ENCODE results near the gene NLRC5.
"Not testable (repeated sequence)": the region's sequence is repeated elsewhere in the genome, so short reads cannot be mapped to it uniquely, and the experiment has no call there.

The NLRC5 gene

GRCh38 chr16:57109259-57110105 lies 120.1 kb downstream of the NLRC5 start:
- DNase-seq = not testable (repeated sequence)

GRCh38 chr16:57110937-57111336 lies 121.6 kb downstream of the NLRC5 start:
- no peak for DNase-seq

DNA sequence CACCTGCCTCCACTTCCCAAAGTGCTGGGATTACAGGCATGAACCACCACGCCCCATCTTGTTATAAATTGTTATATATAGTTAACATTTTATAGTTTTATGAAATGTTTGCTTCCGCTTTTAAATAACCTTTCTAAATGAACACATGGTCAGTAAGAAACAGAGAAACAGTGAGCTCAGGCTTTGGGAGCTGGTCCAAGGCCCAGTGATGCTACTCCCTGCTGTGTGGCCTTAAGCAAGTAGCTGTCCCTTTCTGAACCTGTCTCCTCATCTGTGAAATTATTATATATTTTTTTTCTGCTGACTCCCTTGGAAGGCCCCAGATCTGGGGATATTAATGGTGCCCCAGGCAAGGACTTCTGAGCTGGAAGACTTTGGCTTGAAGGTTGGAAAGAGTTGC lies 122.1 kb downstream of the NLRC5 start:
- DNase-seq = no peak

DNA sequence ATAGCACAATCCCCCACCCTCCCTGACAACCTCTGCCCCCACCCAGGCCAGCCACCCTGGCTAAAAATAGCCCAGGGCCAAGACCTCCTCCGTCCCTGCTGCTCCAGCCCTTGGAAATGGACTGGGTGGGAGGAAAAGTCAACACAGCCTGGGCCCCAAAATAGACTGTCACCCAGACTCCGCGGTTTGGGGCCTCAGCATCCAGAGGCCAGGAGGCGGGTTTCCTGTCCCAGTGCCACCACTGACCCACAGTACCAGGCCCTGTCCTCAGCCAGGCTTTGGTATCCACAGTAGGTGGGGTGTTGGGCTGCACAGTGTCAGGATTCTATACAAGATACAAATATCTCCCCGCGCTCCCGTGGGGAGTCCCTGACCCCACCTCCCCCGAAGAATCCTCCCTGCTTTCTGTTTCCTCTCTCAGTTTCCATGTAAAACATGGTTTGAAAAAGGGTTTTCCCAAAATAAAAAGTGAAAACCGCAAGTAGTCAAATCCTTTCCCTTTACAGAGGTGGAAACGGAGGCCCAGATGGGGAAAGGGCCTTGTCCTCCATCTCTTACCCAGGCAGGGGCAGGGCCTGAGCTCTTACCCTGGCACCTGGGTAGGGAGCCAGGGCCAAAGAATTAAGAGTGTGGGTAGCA lies 123.2 kb downstream of the NLRC5 start:
- DNase-seq = no peak

- no peak for DNase-seq
Measured at GRCh38 chr16:57113042-57113453, 123.7 kb downstream of the NLRC5 start.

GRCh38 chr16:57113664-57114063 lies 124.3 kb downstream of the NLRC5 start:
- no peak for DNase-seq

- no peak for DNase-seq
Measured at GRCh38 chr16:57115168-57115513, 125.8 kb downstream of the NLRC5 start.

DNA sequence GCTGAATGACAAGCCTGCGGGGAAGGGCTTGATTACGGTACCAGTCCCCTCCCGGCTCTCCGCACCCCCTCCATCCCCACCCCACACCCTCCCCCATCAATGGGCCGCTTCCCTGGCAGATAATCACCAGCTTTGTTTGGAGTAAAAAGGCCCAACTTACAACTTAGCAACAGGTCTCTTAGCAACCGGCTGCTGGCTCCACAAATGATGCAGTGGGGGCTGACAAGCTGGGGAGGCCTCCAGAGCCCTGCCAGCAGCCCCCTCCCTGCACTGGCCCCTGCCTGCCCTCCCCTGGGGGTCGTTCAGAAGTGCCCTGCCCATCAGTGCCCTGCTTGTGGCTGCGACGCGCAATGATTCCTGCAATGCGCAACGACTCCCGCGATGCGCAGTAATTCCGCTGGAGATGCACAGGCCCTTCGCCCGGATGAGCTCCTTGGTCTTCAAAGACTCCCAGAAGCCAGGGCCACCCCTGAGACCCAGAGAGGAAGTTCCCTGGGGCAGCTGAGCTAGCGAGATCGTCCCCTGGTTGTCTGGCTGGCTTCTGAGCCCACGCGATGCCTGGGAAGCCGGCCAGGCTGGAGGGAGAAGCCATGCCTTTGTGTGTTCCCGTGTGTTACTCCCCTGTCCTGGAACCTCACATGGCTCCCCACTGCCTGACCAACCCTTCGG lies 126.3 kb downstream of the NLRC5 start:
- no peak for DNase-seq

DNA sequence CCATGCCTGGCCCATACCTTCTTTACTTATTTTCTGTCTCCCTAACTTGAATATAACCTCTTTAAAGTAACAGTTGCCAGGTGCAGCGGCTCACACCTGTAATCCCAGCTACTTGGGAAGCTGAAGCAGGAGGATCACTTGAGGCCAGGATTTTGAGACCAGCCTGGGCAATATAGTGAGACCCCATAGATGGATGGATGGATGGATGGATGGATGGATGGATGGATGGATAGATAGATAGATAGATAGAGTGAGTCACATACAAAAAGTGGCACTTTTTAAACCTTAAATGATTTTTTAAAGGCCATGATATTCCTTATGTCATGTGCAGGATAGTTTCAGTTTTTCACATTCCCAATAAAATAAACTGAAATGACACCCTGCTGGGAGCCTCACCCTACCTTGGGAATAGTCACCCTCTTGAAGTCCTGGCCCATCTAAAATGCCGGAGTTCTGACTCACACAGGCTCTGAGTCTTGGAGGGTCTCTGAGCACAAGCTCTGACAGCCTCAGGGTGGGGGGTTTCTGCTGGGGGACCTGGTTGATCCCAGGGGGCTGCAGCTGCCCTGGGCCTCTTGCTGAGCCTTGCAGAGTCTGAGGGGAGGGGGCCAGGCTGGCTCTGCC lies 129.2 kb downstream of the NLRC5 start:
- no peak for DNase-seq

DNA sequence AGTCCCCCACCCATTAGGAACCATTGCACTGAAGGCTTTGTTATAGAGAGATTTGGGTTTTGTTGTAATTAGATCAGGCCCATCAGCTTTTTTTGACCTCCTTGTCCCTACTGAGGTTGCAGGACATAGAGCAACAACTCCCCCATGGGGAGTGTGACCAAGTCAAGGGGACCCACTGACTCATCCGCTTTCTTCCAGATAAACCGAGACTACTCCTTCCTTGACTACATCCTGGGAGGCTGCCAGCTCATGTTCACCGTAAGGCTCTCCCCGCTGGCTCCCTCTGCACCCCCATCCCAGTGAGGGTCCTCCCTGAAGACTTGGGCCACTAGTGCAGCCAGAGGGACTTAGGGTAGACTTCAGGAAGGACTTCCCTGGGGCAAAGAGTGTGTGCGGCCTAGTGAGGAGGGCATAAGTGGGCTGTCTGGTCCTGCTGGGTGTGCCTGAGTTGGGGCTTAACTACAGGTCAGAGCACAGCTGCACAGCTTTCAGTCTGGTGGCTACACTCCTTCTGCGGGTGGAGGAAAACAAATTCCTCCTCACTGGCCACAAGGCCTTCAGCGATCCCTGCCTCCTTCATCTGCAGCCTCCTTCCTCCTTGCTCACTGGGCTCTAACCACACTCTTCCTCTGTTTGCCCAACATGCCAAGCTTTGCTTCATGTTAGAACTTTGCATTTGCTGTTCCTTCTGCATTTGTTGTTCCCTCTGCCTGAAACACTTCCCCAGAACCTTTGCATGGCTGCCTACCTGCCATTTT lies 134.0 kb downstream of the NLRC5 start:
- no peak for DNase-seq

DNA sequence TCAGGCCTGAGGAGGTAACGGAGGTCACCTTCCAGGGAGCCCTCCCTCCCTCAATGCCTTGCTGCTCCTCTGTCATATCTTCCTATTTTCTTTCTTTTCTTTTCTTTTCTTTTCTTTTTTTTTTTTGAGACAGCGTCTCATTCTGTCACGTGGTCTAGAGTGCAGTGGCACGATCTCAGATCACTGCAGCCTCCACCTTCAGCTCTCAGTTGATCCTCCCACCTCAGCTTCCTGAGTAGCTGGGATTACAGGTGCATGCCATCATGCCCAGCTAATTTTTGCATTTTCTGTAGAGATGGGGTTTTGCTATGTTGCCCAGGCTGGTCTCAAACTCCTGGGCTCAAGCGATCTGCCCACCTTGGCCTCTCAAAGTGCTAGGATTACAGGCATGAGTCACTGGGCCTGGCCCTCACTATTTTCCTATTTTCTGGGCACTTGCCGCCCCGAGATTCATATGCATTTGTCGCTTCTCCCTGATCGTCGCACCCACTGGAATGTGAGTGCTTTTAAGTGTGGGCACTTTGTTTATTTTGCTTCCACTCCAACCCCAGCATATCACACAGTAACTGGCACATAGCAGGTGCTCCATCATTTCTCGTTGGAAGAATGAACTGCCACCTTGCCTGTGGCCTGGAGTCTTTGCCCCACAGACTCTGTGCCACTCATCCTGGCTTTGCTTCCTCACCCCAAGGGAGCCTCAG lies 134.8 kb downstream of the NLRC5 start:
- no peak for DNase-seq

DNA sequence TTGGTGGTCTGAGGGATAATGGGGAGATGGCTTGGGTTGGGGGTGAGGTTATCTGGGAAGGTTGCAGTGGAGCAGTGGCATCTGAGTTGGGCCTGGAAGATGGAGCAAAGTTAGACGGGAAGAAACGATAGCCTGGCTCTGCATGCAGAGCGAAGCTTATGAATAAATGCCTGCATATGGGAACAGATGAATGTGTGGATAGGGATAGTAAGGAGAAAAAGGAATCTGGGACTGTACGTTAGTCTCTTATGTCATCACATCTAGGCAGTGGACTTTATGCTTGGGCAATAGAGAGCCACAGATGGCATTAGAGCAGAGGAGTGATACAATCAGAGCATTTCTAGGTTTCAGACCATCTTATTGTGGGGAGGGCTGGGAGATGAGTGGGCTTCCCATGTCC lies 136.0 kb downstream of the NLRC5 start:
- DNase-seq = no peak

- DNase-seq = no peak
Measured at GRCh38 chr16:57125969-57126368, 136.6 kb downstream of the NLRC5 start.

DNA sequence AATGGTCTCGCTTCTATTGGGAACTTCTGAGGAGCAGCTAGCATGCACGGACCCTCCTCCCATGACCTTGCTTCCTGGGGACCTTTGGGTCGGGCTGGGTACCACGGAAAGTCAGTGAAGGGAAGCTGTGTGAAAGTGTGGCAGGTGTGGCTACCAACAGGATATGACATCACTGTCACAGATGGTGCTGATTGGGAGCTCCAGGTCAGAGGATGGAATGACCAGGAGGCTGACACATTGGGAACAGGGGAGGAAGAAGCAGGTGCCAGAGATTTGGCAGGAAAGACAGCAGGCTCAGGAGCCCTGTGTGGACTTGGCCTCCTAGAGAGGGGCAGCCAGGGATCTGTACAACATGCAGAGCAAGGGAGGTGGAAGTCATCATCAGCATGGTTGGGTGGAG lies 137.1 kb downstream of the NLRC5 start:
- no peak for DNase-seq

- no peak for DNase-seq
Measured at GRCh38 chr16:57127037-57127763, 137.8 kb downstream of the NLRC5 start.

DNA sequence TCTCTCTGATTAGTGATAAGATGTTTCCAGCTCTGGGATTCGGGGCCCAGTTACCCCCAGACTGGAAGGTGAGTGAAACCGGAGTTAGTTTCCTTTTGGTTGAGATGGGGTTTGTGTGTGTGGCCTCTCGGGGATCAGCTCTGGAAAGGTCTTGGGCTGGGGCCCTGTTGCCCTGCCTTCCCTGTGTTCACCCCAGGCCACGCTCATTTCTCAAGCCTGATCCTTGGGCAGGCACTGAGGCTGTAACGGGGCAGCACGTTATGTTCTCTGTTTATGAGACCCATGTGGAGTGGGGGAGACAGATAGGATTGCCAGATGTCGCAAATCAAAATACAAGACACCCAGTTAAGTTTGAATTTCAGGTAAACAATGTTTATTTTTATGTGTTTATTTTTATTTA lies 138.5 kb downstream of the NLRC5 start:
- DNase-seq = no peak

- peak; percentile 30 for DNase-seq
Measured at GRCh38 chr16:57128771-57129389, 139.5 kb downstream of the NLRC5 start.

DNA sequence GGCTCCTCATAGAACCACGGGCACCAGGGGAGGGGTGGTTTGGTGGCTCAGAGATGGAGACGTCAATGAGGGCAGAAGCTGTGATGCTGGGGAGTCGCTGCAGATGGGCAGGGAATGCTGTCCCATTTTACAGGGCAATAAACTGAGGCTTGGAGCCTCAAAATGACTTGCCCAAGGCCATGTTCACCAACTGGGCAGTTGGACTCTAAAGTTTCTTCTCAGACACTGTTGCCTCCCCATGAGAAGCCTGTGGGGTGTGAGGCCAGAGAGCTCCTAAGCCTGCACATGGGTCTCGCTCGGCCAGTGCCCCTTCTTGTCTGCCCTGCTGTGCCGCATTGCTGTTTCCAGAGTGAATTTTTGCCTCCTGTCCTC lies 141.6 kb downstream of the NLRC5 start:
- no peak for DNase-seq

DNA sequence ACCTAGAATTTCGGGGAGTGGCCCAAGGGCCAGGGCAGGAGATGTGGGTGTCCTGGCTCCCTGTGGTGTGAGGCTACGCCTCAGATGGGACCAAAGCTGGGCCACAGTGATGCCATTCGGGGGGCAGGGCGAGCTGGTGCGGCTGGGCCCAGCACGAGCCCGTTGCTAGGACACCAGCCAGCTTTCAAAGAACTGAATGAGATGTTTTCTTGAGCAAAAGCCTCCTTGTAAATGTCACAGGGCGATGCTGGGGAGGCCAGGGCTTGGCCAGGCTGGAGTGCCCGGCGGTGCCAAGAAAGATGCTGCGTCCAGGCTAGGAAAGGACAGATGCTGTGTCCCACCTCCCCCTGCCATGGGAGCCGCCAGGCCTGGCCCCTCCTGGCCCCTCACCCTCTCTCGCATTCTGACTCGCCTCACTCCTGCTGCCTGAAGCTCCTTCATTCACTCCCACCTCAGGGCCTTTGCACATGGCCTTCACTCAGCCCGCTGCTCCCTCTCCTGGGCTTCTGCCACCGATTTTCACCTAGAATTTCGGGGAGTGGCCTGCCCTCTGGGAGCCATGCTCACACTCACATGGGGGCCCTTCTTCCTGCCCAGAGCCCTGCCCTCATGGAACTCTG lies 142.1 kb downstream of the NLRC5 start:
- DNase-seq = no peak

GRCh38 chr16:57132470-57132869 lies 143.1 kb downstream of the NLRC5 start:
- DNase-seq = no peak

DNA sequence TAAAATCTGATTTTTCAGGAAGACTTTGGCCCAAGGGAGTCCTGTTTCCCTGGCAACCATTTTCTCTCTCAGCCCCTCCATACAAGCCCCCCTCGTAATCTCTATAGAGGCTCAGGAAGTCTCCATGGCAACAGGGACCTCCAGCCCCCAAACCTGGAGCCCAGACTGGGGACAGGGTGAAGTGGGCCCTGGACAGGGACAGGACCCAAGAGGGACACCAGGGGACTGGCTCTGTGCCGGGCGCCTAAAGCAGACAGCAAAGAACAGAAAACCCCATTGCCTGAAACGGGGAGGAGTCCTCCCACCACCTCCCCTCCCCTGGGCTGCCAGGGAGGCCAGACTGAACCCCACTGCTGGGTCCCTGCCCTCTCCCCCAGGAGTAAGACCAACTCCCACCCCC lies 143.7 kb downstream of the NLRC5 start:
- DNase-seq = no peak
